Fibroblast of peridontal ligament (primary cell): ENCODE results near the gene RSPRY1.

Source experiments
- DNase-seq: peaks from one replicate; pipeline ENCODE4 v3.0.0-alpha.2; 2010; ENCODE audit errors: extremely low read depth

The RSPRY1 gene

GRCh38 chr16:57152096-57153093, 33.7 kb upstream of the RSPRY1 start:
- DNase-seq = no peak

- no peak for DNase-seq
Observed at GRCh38 chr16:57153841-57154240, 32.3 kb upstream of the RSPRY1 start.

- no peak for DNase-seq
Observed at GRCh38 chr16:57155702-57156350, 30.3 kb upstream of the RSPRY1 start.

DNA sequence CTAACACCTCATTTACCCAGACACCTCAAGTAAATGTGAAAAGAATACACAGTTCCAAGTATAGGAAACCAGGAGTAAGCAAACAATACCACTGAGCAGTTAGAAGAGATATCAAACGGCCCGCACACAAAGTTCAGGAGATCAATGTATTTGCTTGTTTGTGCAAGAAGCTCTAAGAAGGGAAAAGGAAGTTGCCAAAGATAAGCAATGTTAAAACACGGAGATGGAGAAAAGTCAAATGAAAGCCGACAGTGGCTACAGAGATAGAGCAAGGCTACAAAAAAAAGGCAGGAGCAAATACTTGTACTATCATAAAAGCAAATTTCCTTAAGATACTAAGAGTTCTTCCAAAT, 29.8 kb upstream of the RSPRY1 start:
- DNase-seq = no peak

GRCh38 chr16:57157533-57157932, 28.6 kb upstream of the RSPRY1 start:
- DNase-seq = no peak

DNA sequence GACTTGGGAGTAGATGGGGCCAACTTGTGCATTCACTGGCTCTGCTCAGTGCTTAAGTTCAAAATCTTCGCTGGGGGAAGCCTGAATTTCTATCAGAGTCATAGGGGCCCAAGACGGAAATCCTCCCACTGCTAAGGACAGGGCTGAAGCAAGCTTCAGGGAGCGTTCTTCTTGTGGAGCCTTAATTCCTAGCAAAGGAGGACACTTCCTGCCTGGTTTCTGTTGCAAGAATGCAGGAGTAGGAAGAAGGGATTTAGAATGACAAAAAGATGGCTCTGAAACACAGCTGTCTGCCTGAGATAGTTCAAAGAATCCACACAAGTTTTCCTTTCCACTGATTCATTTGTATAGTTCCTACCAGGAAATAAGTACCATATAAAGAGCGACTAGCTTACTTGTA, 26.7 kb upstream of the RSPRY1 start:
- DNase-seq = no peak

GRCh38 chr16:57163842-57164241, 22.3 kb upstream of the RSPRY1 start:
- no peak for DNase-seq

DNA sequence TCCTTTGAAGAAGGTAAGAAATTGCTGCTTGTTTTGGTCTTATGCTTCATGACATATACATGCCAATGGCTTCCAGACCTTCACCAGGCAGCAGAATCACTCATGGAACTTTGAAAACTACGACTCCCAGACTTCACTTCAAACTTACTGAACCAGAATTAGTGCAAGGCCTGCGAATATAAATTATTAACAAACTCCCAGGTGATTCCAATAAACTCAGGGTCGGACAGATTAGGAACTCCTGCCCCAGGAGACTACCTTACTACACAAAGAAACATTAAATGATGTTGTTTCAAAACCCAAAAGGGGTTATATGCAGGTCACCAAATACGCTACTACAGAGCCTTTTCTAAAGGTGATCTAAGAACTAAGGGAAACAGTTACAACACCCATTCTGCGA, 20.6 kb upstream of the RSPRY1 start:
- no peak for DNase-seq

GRCh38 chr16:57165938-57166337, 20.2 kb upstream of the RSPRY1 start:
- DNase-seq = peak; percentile 62

DNA sequence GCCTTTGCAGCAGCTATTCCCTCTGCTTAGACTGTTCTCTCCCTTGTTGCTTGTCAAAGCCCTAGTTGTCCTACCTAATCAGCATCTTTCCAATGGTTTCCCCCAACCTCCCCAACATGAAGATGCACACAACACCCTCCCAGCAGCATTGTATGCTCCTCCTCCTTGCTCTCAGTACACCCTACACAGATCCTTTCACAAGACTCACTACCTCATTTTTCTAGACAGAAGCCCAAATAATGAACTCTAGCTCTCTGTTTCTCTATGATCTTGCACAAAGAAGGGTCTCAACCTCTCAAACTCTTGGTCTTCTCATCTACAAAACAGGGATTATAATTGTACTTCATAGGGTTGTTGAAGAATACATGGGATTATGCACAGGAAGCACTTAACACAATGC, 19.7 kb upstream of the RSPRY1 start:
- no peak for DNase-seq

- DNase-seq = peak; percentile 74
Observed at GRCh38 chr16:57166951-57167350, 19.2 kb upstream of the RSPRY1 start.

DNA sequence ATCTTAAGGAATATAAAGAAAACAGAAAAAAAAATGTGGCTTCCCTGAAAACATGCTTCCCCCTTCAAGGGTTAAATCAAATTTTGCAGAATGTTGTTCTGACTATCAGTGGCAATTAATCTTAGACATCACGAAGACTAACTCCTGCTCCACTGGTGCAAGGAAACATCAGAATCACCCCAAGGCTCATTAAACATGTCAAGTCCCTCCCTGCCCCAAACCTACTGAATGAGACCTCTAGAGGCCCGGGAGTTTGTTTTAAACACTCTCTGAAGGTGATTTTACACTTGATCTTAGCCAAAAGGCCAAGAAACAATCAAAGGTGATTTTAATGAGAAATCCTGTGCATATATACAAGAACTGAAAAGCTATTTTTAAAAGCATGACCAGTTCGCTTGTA, 18.6 kb upstream of the RSPRY1 start:
- no peak for DNase-seq

GRCh38 chr16:57167953-57168352, 18.2 kb upstream of the RSPRY1 start:
- peak; percentile 87 for DNase-seq

GRCh38 chr16:57169327-57169726, 16.8 kb upstream of the RSPRY1 start:
- no peak for DNase-seq

DNA sequence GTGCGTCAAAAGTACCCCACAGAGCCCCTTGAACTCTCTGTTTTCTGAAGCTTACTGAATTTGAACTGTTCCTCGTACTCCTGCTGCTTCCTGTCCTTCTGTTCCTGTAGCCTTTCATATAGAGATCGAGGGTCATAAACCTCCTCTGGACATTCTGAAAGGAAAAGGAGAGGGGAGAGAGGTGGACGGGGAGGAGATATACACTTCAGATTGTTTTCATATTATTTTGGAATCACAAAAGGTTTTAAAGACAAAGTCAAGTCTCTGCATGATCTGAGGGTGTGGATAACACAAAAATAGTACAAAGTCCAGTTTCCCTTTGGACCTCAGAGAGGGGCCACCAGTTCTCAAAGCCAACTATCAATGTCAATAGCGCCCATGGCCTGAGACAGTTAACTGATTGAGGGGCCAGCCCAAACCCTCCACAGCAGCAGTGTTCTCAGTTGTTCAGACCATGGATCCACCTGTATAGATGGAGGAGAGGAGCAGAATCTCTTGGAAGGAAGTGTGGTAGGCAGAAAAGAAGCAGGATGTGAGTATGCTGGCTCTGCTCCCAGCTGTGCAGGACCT, 13.3 kb upstream of the RSPRY1 start:
- no peak for DNase-seq

GRCh38 chr16:57175896-57176295, 10.2 kb upstream of the RSPRY1 start:
- DNase-seq = peak; percentile 67

- DNase-seq = no peak
Observed at GRCh38 chr16:57178196-57178595, 7.9 kb upstream of the RSPRY1 start.

DNA sequence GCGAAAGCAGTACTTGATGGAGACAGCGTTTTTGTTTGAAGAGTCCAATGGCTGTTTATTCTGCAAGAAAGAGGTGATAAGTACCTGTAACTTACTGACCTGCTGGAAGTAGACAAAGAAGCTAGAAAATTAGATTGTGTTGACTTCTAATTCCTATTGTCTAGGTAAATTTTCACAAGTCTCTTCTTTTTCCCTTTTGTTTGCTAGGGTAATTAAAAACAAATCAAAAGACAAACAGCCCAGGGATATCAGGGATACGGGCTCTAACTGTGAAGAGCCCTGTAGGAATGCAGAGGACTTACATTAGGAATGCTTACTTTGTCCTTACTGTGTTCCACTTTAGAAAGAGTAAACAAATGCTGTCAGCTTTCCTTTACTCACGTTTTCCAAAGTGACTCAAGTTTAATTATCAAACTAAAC, 7.3 kb upstream of the RSPRY1 start:
- no peak for DNase-seq

GRCh38 chr16:57179215-57179828, 6.8 kb upstream of the RSPRY1 start:
- peak; percentile 25 for DNase-seq

DNA sequence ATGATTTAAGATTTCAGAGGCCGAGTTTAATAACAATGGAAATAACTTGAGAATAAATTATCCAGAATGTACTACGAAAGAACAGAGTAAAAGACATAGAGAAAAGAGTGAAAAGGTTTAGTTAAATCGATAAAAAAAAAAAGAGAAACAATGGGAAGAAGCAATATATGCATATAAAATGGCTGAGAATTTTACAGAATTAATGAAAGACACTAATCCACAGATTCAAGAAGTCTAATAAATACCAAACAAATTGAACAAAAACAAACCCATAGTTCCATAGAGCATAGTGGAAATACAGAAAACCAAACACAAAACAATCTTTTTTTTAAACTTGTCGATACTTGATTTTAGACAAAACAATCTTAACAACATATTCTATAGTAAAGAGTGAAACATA, 2.0 kb upstream of the RSPRY1 start:
- DNase-seq = no peak

- no peak for DNase-seq
Observed at GRCh38 chr16:57184887-57185445, 1.2 kb upstream of the RSPRY1 start.

GRCh38 chr16:57185446-57185944, 634 bp upstream of the RSPRY1 start:
- peak; percentile 64 for DNase-seq
